Bronchus fibroblast of lung (primary cell): Measurements from ENCODE around the gene CD99. TPM values are rescaled to one million over a fixed set of nuclear protein-coding genes. Genes with fewer than 3 reads are reported as not detected.

Experiments
- total RNA-seq: library from RNA; depleted of rRNA; stranded (reverse); fragments of >200 nt; gene quantifications from 2 replicates; pipeline ENCODE4 v1.2.3, GENCODE V29; 2015

Gene CD99
- total RNA-seq = 370 and 399 TPM in 2 replicates

GRCh38 chrX:2690856-2691542 is at the start of gene CD99:
CD99 (plus strand) TSS chrX:2691295; CDS start chrX:2691361, 66 bp downstream.

GRCh38 chrX:2751874-2752300 is 60.8 kb downstream of the CD99 start, which contains the start of gene XG:
XG (plus strand) TSS chrX:2752040; CDS start chrX:2752275, 235 bp downstream.

Other genes starting within 250 kb of the CD99 start
- gene DHRSX, start 190.3 kb upstream of the CD99 start, total RNA-seq = 20.5 and 23.2 TPM in 2 replicates
- 39.4 and 39.5 TPM in 2 replicates for gene ZBED1, start 190.3 kb upstream of the CD99 start, total RNA-seq
- gene XG, start 60.7 kb downstream of the CD99 start, total RNA-seq = not detected in 2 replicates
- gene GYG2, start 137.6 kb downstream of the CD99 start, total RNA-seq = 5.9 and 6.1 TPM in 2 replicates
- gene ARSD, start 238.0 kb downstream of the CD99 start, total RNA-seq = 8.0 and 8.9 TPM in 2 replicates